IMR-90 (cell line): ENCODE results near the gene MALSU1. TPM values are rescaled to one million over a fixed set of nuclear protein-coding genes. Genes with fewer than 3 reads are reported as not detected.

Experiments used
- ATAC-seq: fragments of 200-7000 bp; cut with Tn5 transposase; 2 replicates; pipeline ENCODE4 v1.9.1; 2020; ENCODE audit warnings: low read depth, mild to moderate bottlenecking, moderate library complexity
- BruUV-seq: library from RNA; stranded (reverse); fragments of 400-500 nt; replicated peaks from 2 replicates; lab custom pipeline; 2021; lab: Mats Ljungman, UMichigan
- CTCF ChIA-PET: fragments of 300-600 bp; formaldehyde crosslinking; extraction: SDS; loops from one replicate; lab custom pipeline; 2021; ENCODE audit warnings: antibody characterized with exemption; lab: Yijun Ruan, JAX
- POLR2A ChIA-PET: fragments of 300-600 bp; sonication (Branson Sonifier 250); formaldehyde crosslinking; loops from one replicate; lab custom pipeline; 2022; ENCODE audit warnings: antibody characterized with exemption; ENCODE audit not compliant: unreplicated experiment; lab: Charles Lee
- DNase-seq: peaks from one replicate; pipeline ENCODE4 v3.0.0; 2013
- H2AFZ ChIP-seq: replicated peaks from 2 replicates; pipeline ENCODE3; 2013; ENCODE audit warnings: low read length, mild to moderate bottlenecking; ENCODE audit not compliant: poor library complexity
- H2AK5ac ChIP-seq: 2 replicates; pipeline ENCODE4 v1.6.1; 2013; ENCODE audit warnings: low read depth, low read length, inconsistent platforms
- H2AK9ac ChIP-seq: replicated peaks from 2 replicates; pipeline ENCODE3; 2013; ENCODE audit warnings: mild to moderate bottlenecking, low read depth, low read length, moderate library complexity; ENCODE audit not compliant: poor library complexity
- H2BK120ac ChIP-seq: 2 replicates; pipeline ENCODE4 v1.6.1; 2013; ENCODE audit warnings: low read depth, low read length, inconsistent platforms
- H2BK15ac ChIP-seq: 3 replicates; pipeline ENCODE4 v1.6.1; 2013; ENCODE audit warnings: low read depth, low read length, inconsistent platforms
- H2BK20ac ChIP-seq: 2 replicates; pipeline ENCODE4 v1.6.1; 2013; ENCODE audit warnings: low read depth, mild to moderate bottlenecking, inconsistent platforms, low read length, moderate library complexity
- H2BK5ac ChIP-seq: 2 replicates; pipeline ENCODE4 v1.6.1; 2013; ENCODE audit warnings: mild to moderate bottlenecking, low read depth, low read length, inconsistent platforms; ENCODE audit not compliant: poor library complexity, severe bottlenecking
- H3K14ac ChIP-seq: replicated peaks from 2 replicates; pipeline ENCODE4 v1.6.1; 2013; ENCODE audit warnings: low read depth, low read length, inconsistent platforms
- H3K18ac ChIP-seq: 2 replicates; pipeline ENCODE4 v1.6.1; 2013; ENCODE audit warnings: low read depth, low read length, control low read depth
- H3K23ac ChIP-seq: 2 replicates; pipeline ENCODE4 v1.6.1; 2013; ENCODE audit warnings: low read depth, low read length, inconsistent platforms
- H3K27ac ChIP-seq: 2 replicates; pipeline ENCODE4 v1.5.1; 2013; ENCODE audit warnings: mild to moderate bottlenecking, control low read depth, low read length; ENCODE audit not compliant: insufficient read depth
- H3K27me3 ChIP-seq: 2 replicates; pipeline ENCODE4 v1.6.1; 2013; ENCODE audit warnings: low read length; ENCODE audit not compliant: control insufficient read depth, insufficient read depth
- H3K36me3 ChIP-seq: 2 replicates; pipeline ENCODE4 v1.6.1; 2013; ENCODE audit warnings: low read length, mixed read lengths; ENCODE audit not compliant: control insufficient read depth, insufficient read depth
- H3K4ac ChIP-seq: 2 replicates; pipeline ENCODE4 v1.6.1; 2013; ENCODE audit warnings: low read depth, low read length, inconsistent platforms
- H3K4me1 ChIP-seq: 2 replicates; pipeline ENCODE4 v1.6.1; 2013; ENCODE audit warnings: low read length, mixed read lengths; ENCODE audit not compliant: control insufficient read depth, insufficient read depth
- H3K4me2 ChIP-seq: 2 replicates; pipeline ENCODE4 v1.6.1; 2013; ENCODE audit warnings: low read depth, mild to moderate bottlenecking, control low read depth, low read length, moderate library complexity
- H3K4me3 ChIP-seq: 2 replicates; pipeline ENCODE4 v1.5.1; 2013; ENCODE audit warnings: low read depth, mild to moderate bottlenecking, control low read depth, low read length, moderate library complexity; ENCODE audit not compliant: insufficient read depth
- H3K56ac ChIP-seq: 2 replicates; pipeline ENCODE4 v1.6.1; 2013; ENCODE audit warnings: low read length, inconsistent platforms; ENCODE audit not compliant: insufficient read depth; ENCODE audit errors: extremely low read depth
- H3K79me1 ChIP-seq, 2 experiments: 2 replicates each; pipeline ENCODE4 v1.6.1; 2013; ENCODE audit warnings: low read length in 2 of 2, inconsistent platforms in 1 of 2, low read depth in 1 of 2
- H3K9ac ChIP-seq: 2 replicates; pipeline ENCODE4 v1.6.1; 2013; ENCODE audit warnings: low read depth, low read length, control low read depth
- H3K9me1 ChIP-seq: 2 replicates; pipeline ENCODE4 v1.6.1; 2013; ENCODE audit warnings: low read length, inconsistent platforms; ENCODE audit not compliant: insufficient read depth
- H3K9me3 ChIP-seq: 2 replicates; pipeline ENCODE4 v1.6.1; 2013; ENCODE audit warnings: low read length; ENCODE audit not compliant: control insufficient read depth, insufficient read depth
- H4K20me1 ChIP-seq: 2 replicates; pipeline ENCODE4 v1.6.1; 2013; ENCODE audit warnings: low read length, inconsistent platforms; ENCODE audit not compliant: insufficient read depth
- H4K5ac ChIP-seq: 2 replicates; pipeline ENCODE4 v1.6.1; 2013; ENCODE audit warnings: mild to moderate bottlenecking, low read depth, low read length, control low read depth
- H4K8ac ChIP-seq, 2 experiments: 2 replicates each; pipeline ENCODE4 v1.6.1; 2013; ENCODE audit warnings: low read depth in 2 of 2, low read length in 2 of 2, control low read depth in 1 of 2, inconsistent platforms in 1 of 2
- H4K91ac ChIP-seq: 2 replicates; pipeline ENCODE4 v1.6.1; 2013; ENCODE audit warnings: low read depth, low read length, inconsistent platforms; ENCODE audit not compliant: insufficient read depth
- BHLHE40 ChIP-seq: fragments of 150-350 bp; IDR thresholded peaks from 2 replicates; pipeline ENCODE4 v1.6.1; 2016; ENCODE audit warnings: mild to moderate bottlenecking, low read depth, low read length
- CEBPB ChIP-seq: IDR thresholded peaks from 2 replicates; pipeline ENCODE4 v1.6.1; 2012; ENCODE audit warnings: low read depth, low read length, improper control_type of control experiment
- FOS ChIP-seq: fragments of 150-350 bp; IDR thresholded peaks from 2 replicates; pipeline ENCODE4 v1.6.1; 2016; ENCODE audit warnings: low read depth, low read length
- MAFK ChIP-seq: IDR thresholded peaks from 2 replicates; pipeline ENCODE4 v1.6.1; 2012; ENCODE audit warnings: low read depth, low read length, improper control_type of control experiment
- POLR2A ChIP-seq: IDR thresholded peaks from 2 replicates; pipeline ENCODE4 v1.6.1; 2012; ENCODE audit warnings: mild to moderate bottlenecking, low read depth, low read length
- WGBS, 2 experiments: methylation state at CpG; one replicate each; pipeline versions ENCODE4 v1.1.5 to v1.1.7; 2013; ENCODE audit warnings: missing lambda C conversion rate in 2 of 2; ENCODE audit not compliant: insufficient read length in 1 of 2; ENCODE audit errors: extremely low coverage in 2 of 2; 5-methylcytosine and 5-hydroxymethylcytosine counted together
- dilution Hi-C: fragments of 300-500 bp; cut with HindIII; formaldehyde crosslinking; loops from one replicate; pipeline ENCODE4 v1.14.3; 2018; ENCODE audit warnings: low sequenced_read_pairs; ENCODE audit not compliant: unreplicated experiment
- in situ Hi-C: fragments of 300-500 bp; cut with MboI; formaldehyde crosslinking; loops from 3 replicates; pipeline ENCODE4 v1.14.3; 2019; ENCODE audit warnings: low sequenced_read_pairs, inconsistent platforms, mixed read lengths
- intact Hi-C: fragments of 100-400 bp; cut with micrococcal nuclease; formaldehyde crosslinking; loops from 2 replicates; pipeline ENCODE4 v1.10.0; 2022
- polyA plus RNA-seq, 3 experiments: library from polyadenylated mRNA; depleted of rRNA; stranded (reverse); fragments of >200 nt; gene quantifications; 2 replicates each; pipeline ENCODE4 v1.2.3, GENCODE V29; 2012; ENCODE audit warnings: low replicate concordance in 1 of 3
- total RNA-seq: library from RNA; depleted of rRNA; stranded (reverse); fragments of >200 nt; gene quantifications from 2 replicates; pipeline ENCODE4 v1.2.3, GENCODE V29; 2012

Gene MALSU1
- total and polyA plus RNA-seq, 2 of the 4 experiments (the other 2 are of a cell fraction): 30.5 to 36.0 TPM

- H3K36me3 ChIP-seq: peaks cover 17% of the 10 kb centered on the region
- H3K4ac ChIP-seq: peak overlapping the region; percentile 53; the same call in 1 of the 2 replicates
- H2BK120ac ChIP-seq: peak overlapping the region; percentile 51; the same call in 1 of the 2 replicates
- no peak overlapping the region for H3K27ac ChIP-seq
- H3K4me3 ChIP-seq: no peak overlapping the region
- H3K4me1 ChIP-seq: peaks cover 19% of the 10 kb centered on the region
- ChIA-PET CTCF (interaction anchor here (0.6 kb wide), 1 partner anchor 23 kb away, joined by 3 read pairs; no protein-coding TSS in a partner anchor), POLR2A (interaction anchor here (0.8 kb wide), 1 partner anchor 16 kb away, joined by 5 read pairs; no protein-coding TSS in a partner anchor)
- peaks cover 13% of the 10 kb centered on the region; the same call in 1 of the 2 replicates for H4K20me1 ChIP-seq
- H3K9ac ChIP-seq: no peak overlapping the region
- H3K56ac ChIP-seq: no peak overlapping the region
- peak overlapping the region; percentile 44; the same call in 1 of the 2 replicates for H3K18ac ChIP-seq
- H4K5ac ChIP-seq: no peak overlapping the region
- WGBS, 2 experiments: 0% methylated on average over 1 of the region's 5 CpGs; no CpG with 5 or more reads in 1 of the 2 experiments
- no peak overlapping the region for H4K8ac ChIP-seq
- peaks cover 5% of the 10 kb centered on the region for H3K9me3 ChIP-seq
- peaks cover 5% of the 10 kb centered on the region for H3K9me1 ChIP-seq
- H3K23ac ChIP-seq: no peak overlapping the region
- BruUV-seq: no TSS peak
- peak overlapping the region; percentile 51 for H3K4me2 ChIP-seq
- no peak overlapping the region for H3K14ac ChIP-seq
- peaks cover 14 to 59% of the 10 kb centered on the region in 2 experiments for H3K79me1 ChIP-seq
- intact Hi-C loops: no loop called here
- no peak overlapping the region for H2AK5ac ChIP-seq
- no peak overlapping the region for H2AK9ac ChIP-seq
- DNase-seq (peak; percentile 99), ATAC-seq (peak; percentile 63)
- no peaks in the 10 kb centered on the region for H3K27me3 ChIP-seq
- in situ Hi-C loops: no loop called here
- TF ChIP-seq FOS (peak; percentile 74), CEBPB (peak; percentile 95), MAFK (0 out of 2 replicates have a peak, but pooled peaks have one; percentile 13), BHLHE40 (peak; percentile 66), POLR2A (no peak)
- dilution Hi-C loops: no loop called here
- no peak overlapping the region for H2AFZ ChIP-seq
- H2BK20ac ChIP-seq: peak overlapping the region; percentile 42; the same call in 1 of the 2 replicates
- H2BK15ac ChIP-seq: no peak overlapping the region
- peak overlapping the region; percentile 84 for H2BK5ac ChIP-seq
- no peak overlapping the region for H4K91ac ChIP-seq
These were observed 35.4 kb downstream of the MALSU1 start for GRCh38 chr7:23334482-23335056.
